GM10266 (cell line): ENCODE measurements around the gene MYO1F.

Experiments used
- DNase-seq: peaks from one replicate; pipeline ENCODE4 v3.0.0; 2012; ENCODE audit errors: extremely low spot score
- TF ChIP-seq, protein P1 (sequence below): IDR thresholded peaks from 2 replicates; pipeline ENCODE4 v1.5.1; 2012; ENCODE audit warnings: mild to moderate bottlenecking, low read depth; ENCODE audit not compliant: control insufficient read depth, insufficient read depth; ENCODE audit errors: missing control alignments

MYO1F gene

DNA sequence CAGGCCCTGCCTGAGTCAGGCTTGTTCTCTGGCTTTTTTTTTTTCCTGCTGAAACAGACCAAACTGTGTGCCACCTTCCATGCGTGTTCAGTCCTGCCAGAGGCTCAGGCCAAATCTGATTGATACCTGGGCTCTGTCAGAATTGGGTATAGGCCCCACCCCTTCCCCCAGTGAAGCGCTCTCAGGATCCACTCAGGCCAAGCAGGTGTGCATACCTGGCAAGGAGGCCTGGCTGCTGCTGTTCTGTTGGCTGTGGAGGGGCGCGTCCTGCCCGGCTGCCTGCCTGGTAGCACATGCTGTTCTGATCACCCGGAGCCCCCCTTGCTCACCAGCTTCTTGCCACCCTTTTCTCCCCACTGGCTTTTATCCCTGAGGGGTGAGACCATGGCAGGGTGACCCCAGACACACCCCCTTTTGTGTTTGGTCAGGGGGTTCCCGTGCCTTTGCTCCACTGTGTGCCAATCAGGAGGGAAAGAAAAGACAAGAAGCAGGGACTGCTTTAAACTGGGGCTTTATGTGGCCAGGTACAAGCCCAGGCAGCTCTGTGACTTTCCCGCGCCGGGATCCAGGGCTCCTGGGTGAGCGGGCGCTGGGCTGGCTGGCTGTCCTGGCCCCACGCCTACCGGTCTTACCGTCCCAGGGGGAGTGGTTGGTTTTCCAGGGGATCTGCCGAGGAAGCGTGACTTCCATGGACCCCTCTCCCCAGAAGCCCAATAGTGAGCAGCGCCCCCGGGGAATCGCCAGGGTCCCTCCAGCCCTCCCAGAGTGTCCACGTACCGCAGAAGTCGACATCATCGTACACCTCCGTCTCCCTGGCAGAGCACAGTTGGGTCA lies 87.5 kb downstream of the MYO1F start:
- peak; percentile 16 for DNase-seq
- TF ChIP-seq, protein P1, sequence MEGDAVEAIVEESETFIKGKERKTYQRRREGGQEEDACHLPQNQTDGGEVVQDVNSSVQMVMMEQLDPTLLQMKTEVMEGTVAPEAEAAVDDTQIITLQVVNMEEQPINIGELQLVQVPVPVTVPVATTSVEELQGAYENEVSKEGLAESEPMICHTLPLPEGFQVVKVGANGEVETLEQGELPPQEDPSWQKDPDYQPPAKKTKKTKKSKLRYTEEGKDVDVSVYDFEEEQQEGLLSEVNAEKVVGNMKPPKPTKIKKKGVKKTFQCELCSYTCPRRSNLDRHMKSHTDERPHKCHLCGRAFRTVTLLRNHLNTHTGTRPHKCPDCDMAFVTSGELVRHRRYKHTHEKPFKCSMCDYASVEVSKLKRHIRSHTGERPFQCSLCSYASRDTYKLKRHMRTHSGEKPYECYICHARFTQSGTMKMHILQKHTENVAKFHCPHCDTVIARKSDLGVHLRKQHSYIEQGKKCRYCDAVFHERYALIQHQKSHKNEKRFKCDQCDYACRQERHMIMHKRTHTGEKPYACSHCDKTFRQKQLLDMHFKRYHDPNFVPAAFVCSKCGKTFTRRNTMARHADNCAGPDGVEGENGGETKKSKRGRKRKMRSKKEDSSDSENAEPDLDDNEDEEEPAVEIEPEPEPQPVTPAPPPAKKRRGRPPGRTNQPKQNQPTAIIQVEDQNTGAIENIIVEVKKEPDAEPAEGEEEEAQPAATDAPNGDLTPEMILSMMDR: no peak

DNA sequence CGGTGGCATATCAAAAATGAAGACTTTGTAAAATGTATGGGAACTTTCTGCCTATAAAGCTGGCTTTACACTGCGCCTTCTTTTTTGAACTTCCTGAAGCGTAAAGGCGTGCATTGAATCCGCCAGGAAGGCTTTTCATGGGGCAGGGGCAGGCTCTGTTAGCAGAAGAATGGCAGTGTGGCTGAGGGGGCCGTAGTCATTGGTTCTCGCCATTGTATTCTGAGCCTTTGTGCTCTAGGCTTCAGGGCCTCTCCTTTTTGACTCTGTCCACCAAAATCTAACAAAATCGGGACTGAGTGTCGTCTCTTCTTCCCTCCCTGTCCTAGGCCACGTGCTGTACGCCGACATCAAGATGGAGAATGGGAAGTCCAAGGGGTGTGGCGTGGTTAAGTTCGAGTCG lies 88.9 kb downstream of the MYO1F start:
- TF ChIP-seq, protein P1: no peak

DNA sequence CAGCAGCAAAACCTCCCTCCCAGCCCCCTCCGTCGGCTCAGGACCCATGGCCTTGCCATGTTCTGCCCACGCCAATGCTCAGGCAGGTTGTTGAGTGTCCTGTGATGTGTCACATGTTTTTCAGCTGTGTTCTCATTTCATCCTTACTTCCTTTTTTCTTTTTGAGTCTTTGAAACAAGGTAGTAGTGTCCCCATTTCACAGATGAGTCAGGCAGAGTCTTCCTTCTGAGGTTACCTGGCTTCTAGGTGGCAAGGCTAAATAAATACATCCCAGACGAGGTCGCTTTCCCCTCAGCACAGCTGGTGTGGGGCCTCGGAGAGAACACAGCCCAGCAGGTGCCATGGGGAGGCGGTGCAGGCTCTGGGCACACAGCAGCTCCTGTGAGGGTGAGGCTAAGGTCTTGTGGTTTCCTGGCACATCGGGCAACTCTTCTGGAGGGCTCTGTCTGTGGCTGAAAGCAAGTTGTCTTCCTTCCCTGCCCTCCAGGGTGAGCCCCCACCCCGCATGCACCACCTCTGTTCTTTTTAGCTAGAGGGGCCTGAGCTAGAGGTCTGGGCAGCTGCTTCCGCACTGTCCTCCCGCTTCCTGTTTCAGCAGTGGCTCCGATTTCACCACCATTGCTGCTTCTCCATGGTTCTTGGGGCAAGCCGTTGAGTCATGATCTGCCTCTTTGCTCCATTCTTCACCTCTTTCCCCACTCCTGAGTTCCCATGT lies 89.9 kb downstream of the MYO1F start:
- peak; percentile 43 for DNase-seq
- TF ChIP-seq, protein P1: peak; percentile 8

More for the DNA sequence above, 88.9 kb downstream of the MYO1F start:
- no peak for DNase-seq

DNA sequence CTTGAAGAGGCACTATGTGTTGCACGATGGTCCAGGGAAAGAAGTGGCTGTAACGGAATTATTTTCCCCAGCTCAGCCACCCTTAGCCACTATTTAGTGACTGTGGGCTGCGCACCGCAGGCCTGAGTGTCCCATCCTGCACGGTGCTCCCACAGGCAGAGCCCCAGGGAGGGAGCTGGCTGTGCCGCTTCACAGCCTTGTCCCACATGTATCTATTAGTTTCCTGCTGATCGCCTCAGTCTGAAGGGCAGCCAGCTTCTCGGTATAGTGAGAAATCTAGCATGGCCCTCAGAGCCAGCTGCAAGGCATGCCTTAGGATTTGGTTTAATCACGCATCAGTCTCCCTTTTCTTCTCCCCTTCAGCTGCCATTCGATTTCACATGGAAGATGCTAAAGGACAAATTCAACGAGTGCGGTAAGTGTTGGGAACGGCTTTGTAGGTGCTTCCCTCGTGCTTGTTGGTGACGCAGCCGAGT lies 90.5 kb downstream of the MYO1F start:
- TF ChIP-seq, protein P1: no peak
- peak; percentile 12 for DNase-seq

DNA sequence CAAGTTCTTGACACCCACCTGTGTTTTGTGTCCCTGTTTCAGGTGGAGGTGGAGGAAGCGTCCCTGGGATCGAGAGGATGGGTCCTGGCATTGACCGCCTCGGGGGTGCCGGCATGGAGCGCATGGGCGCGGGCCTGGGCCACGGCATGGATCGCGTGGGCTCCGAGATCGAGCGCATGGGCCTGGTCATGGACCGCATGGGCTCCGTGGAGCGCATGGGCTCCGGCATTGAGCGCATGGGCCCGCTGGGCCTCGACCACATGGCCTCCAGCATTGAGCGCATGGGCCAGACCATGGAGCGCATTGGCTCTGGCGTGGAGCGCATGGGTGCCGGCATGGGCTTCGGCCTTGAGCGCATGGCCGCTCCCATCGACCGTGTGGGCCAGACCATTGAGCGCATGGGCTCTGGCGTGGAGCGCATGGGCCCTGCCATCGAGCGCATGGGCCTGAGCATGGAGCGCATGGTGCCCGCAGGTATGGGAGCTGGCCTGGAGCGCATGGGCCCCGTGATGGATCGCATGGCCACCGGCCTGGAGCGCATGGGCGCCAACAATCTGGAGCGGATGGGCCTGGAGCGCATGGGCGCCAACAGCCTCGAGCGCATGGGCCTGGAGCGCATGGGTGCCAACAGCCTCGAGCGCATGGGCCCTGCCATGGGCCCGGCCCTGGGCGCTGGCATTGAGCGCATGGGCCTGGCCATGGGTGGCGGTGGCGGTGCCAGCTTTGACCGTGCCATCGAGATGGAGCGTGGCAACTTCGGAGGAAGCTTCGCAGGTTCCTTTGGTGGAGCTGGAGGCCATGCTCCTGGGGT lies 91.5 kb downstream of the MYO1F start:
- no peak for DNase-seq
- TF ChIP-seq, protein P1: no peak

DNA sequence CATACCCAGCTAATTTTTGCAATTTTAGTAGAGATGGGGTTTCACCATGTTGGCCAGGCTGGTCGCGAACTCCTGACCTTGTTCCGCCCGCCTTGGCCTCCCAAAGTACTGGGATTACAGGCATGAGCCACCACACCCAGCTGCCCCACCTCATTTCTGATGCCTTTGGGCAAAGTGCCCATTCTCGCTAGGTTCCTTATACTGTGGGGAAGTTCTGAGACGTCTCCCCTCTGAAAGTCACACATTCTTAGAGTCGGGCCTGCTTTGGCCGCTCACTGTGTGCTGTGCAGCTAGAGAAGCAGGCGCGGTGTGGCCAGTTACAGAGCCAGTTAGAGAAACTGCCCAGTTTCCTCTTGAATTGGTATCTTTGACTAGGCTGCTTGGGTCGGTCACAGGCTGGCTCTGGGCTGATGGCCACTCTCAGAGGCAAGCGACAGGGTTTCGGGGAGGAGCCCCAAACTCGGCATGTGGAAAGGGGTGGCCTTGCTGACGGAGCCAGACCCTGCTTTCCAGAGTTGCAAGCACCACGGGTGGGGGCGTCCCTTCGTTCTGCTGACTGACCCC lies 92.8 kb downstream of the MYO1F start:
- TF ChIP-seq, protein P1: no peak
- DNase-seq: peak; percentile 8
